Measurements from ENCODE around the gene GORAB.

DNA sequence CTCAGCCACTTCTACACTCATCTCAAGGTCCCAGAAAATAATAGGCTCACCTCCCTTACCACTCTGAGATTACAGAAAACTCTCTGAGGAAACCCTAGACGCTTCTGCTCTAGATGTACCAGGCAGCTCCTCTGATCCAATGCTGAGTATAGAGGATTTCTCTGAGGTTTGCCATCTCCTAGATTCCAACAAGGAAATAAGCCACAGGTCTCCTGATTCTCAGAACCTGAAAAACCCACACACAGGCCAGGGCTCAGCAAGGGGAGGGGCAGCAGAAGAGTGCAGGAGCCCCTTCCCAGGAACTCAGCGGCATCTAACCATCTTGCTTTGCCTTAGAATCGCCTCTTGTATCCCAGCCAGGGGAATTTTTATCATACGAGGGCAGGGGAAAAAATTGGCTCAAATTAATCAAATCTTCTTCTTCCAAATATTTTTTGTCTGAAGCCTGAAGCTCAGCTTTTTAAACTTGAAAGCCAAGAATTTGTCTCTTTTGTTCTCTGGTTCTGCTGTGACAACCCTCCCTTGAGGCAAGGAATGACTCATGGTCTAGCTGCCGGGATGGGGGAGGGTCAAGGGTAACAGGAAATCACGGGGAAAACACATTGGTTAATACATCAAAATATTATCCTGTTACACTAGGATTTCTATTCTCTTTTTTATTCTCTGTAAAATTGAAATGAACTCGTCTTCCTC lies 30.8 kb downstream of the GORAB start:
- TF ChIP-seq, protein P1, sequence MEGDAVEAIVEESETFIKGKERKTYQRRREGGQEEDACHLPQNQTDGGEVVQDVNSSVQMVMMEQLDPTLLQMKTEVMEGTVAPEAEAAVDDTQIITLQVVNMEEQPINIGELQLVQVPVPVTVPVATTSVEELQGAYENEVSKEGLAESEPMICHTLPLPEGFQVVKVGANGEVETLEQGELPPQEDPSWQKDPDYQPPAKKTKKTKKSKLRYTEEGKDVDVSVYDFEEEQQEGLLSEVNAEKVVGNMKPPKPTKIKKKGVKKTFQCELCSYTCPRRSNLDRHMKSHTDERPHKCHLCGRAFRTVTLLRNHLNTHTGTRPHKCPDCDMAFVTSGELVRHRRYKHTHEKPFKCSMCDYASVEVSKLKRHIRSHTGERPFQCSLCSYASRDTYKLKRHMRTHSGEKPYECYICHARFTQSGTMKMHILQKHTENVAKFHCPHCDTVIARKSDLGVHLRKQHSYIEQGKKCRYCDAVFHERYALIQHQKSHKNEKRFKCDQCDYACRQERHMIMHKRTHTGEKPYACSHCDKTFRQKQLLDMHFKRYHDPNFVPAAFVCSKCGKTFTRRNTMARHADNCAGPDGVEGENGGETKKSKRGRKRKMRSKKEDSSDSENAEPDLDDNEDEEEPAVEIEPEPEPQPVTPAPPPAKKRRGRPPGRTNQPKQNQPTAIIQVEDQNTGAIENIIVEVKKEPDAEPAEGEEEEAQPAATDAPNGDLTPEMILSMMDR (IDR thresholded peaks at IDR 0.05): no peak
- no peak for TF ChIP-seq POLR2A (IDR thresholded peaks at IDR 0.05)
